Measurements from ENCODE around the gene PRR19.

Gene PRR19

DNA sequence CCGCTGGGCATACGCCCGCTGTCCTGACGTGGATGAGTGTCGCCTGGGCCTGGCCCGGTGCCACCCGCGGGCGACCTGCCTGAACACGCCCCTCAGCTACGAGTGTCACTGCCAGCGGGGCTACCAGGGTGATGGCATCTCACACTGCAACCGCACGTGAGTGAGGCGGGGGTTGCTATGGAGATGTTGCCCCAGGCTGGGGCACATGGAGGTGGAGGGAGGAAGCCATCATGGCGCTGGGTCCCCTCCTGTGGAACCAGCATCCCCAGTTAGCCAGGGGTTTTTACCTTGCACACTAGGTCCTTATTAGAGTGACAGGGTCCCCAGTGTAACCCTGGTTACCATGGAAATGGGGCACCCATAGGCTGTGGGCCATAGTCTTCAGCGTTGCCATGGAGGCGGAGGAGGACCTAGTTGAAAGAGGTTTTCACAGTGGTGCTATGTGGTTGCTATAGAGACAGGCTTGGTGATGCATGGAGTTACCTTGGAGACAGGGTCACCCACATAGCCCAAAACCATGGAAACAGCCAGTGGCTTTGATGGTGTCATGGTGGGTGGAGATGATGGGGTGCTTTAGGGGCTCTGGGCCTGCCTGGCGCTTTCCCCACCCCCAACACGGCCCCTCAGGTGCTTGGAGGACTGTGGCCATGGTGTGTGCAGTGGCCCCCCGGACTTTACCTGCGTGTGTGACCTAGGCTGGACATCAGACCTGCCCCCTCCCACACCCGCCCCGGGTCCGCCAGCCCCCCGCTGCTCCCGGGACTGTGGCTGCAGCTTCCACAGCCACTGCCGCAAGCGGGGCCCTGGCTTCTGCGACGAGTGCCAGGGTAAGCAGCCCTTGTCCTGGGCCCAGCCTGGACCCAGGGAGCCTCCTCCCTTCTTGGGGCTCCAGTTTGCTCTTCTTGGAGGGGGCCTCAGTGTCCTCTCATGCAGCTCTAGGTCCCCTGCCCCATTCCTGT is 50.6 kb downstream of the PRR19 start:
- H3K4me3 ChIP-seq (ENCODE audit: low read length) = no peak overlapping the region
- no peaks in the 10 kb centered on the region for H3K79me2 ChIP-seq (ENCODE audit: low read length)
- peaks cover 2% of the 10 kb centered on the region for H3K36me3 ChIP-seq (replicated peaks; ENCODE audit: low read depth, low read length)
- no peaks in the 10 kb centered on the region for H3K27me3 ChIP-seq (ENCODE audit: low read depth, low read length)
- no peaks in the 10 kb centered on the region for H3K9me3 ChIP-seq (ENCODE audit: insufficient read depth, low read length)
- H4K20me1 ChIP-seq (ENCODE audit: insufficient read depth, low read length) = peaks cover 3% of the 10 kb centered on the region; the same call in 1 of the 2 replicates
- H3K9ac ChIP-seq (ENCODE audit: low read length) = no peak overlapping the region
- no peak overlapping the region for H3K4me2 ChIP-seq (ENCODE audit: low read length)
- no peak overlapping the region for H3K27ac ChIP-seq (ENCODE audit: low read length)
- peaks cover 4% of the 10 kb centered on the region; the same call in 1 of the 2 replicates for H3K4me1 ChIP-seq (ENCODE audit: low read length)
- no peak overlapping the region for H2AFZ ChIP-seq (ENCODE audit: low read depth, low read length)
- TF ChIP-seq, protein P1, sequence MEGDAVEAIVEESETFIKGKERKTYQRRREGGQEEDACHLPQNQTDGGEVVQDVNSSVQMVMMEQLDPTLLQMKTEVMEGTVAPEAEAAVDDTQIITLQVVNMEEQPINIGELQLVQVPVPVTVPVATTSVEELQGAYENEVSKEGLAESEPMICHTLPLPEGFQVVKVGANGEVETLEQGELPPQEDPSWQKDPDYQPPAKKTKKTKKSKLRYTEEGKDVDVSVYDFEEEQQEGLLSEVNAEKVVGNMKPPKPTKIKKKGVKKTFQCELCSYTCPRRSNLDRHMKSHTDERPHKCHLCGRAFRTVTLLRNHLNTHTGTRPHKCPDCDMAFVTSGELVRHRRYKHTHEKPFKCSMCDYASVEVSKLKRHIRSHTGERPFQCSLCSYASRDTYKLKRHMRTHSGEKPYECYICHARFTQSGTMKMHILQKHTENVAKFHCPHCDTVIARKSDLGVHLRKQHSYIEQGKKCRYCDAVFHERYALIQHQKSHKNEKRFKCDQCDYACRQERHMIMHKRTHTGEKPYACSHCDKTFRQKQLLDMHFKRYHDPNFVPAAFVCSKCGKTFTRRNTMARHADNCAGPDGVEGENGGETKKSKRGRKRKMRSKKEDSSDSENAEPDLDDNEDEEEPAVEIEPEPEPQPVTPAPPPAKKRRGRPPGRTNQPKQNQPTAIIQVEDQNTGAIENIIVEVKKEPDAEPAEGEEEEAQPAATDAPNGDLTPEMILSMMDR (IDR thresholded peaks at IDR 0.05; ENCODE audit: low read depth, low read length) = no peak
- no peak for TF ChIP-seq EZH2phosphoT487 (IDR thresholded peaks at IDR 0.05; ENCODE audit: low read depth)

DNA sequence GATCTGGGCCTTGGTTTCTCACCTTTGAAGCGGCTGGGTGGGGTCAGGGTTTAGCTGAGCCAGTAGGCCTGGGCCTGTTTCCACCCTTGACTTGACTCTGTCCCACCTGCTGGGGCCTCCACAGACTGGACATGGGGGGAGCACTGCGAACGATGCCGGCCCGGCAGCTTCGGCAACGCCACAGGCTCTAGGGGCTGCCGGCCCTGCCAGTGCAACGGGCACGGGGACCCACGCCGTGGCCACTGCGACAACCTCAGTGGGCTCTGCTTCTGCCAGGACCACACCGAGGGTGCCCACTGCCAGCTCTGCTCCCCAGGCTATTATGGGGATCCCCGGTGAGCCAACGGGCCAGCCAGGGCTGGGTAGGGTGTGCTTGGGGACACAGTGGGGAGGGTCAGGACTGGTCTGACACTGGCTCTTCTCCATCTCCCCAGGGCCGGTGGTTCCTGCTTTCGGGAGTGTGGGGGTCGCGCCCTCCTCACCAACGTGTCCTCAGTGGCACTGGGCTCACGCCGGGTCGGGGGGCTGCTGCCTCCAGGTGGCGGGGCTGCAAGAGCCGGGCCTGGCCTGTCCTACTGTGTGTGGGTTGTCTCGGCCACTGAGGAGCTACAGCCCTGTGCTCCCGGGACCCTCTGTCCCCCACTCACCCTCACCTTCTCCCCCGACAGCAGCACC is 51.5 kb downstream of the PRR19 start:
- no peak for TF ChIP-seq EZH2phosphoT487 (IDR thresholded peaks at IDR 0.05; ENCODE audit: low read depth)
- Histone ChIP-seq H3K27me3 (ENCODE audit: low read depth, low read length) (no peaks in the 10 kb centered on the region), H3K36me3 (replicated peaks; ENCODE audit: low read depth, low read length) (peaks cover 4% of the 10 kb centered on the region), H3K4me1 (ENCODE audit: low read length) (peaks cover 5% of the 10 kb centered on the region; the same call in 1 of the 2 replicates), H3K9me3 (ENCODE audit: insufficient read depth, low read length) (no peaks in the 10 kb centered on the region), H4K20me1 (ENCODE audit: insufficient read depth, low read length) (peaks cover 3% of the 10 kb centered on the region; the same call in 1 of the 2 replicates), H3K9ac (ENCODE audit: low read length) (no peak overlapping the region), H3K4me2 (ENCODE audit: low read length) (no peak overlapping the region), H3K27ac (ENCODE audit: low read length) (no peak overlapping the region), H3K79me2 (ENCODE audit: low read length) (no peaks in the 10 kb centered on the region), H2AFZ (ENCODE audit: low read depth, low read length) (no peak overlapping the region), H3K4me3 (ENCODE audit: low read length) (no peak overlapping the region)

DNA sequence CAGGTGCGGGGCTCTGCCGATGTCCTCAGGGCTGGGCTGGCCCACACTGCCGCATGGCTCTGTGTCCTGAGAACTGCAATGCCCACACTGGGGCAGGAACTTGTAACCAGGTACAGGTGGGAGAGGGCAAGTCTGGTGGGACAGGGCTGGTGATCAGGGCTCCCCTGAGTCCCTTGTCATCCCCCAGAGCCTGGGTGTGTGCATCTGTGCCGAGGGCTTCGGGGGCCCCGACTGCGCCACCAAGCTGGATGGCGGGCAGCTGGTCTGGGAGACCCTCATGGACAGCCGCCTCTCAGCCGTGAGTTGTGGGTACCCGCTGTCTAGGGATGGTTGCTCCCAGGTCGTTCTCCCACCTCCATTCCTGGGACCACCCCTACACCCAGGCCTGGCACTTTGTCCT is 54.0 kb downstream of the PRR19 start:
- Histone ChIP-seq H2AFZ (ENCODE audit: low read depth, low read length) (no peak overlapping the region), H3K4me2 (ENCODE audit: low read length) (no peak overlapping the region), H4K20me1 (ENCODE audit: insufficient read depth, low read length) (peaks cover 3% of the 10 kb centered on the region; the same call in 1 of the 2 replicates), H3K9ac (ENCODE audit: low read length) (no peak overlapping the region), H3K79me2 (ENCODE audit: low read length) (no peaks in the 10 kb centered on the region), H3K9me3 (ENCODE audit: insufficient read depth, low read length) (no peaks in the 10 kb centered on the region), H3K36me3 (replicated peaks; ENCODE audit: low read depth, low read length) (peaks cover 7% of the 10 kb centered on the region), H3K27ac (ENCODE audit: low read length) (no peak overlapping the region), H3K4me3 (ENCODE audit: low read length) (no peak overlapping the region), H3K27me3 (ENCODE audit: low read depth, low read length) (no peaks in the 10 kb centered on the region), H3K4me1 (ENCODE audit: low read length) (peaks cover 5% of the 10 kb centered on the region; the same call in 1 of the 2 replicates)
- TF ChIP-seq EZH2phosphoT487 (IDR thresholded peaks at IDR 0.05; ENCODE audit: low read depth) = no peak
- TF ChIP-seq, protein P1 (IDR thresholded peaks at IDR 0.05; ENCODE audit: low read depth, low read length) = no peak

DNA sequence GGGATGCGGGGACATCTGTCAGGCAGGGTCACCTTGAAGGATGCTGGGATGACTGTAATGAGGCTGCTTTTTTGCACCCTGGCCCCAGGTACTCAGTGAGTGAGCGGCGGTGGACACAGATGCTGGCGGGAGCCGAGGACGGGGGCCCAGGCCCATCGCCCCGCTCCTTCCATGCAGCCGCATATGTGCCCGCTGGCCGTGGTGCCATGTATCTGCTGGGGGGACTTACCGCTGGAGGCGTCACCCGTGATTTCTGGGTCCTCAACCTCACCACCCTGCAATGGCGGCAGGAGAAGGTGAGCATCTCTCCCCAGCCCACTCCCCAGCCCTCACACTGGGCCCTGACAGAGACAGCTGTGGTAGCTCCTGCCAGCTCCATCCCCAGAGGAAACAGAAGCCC is 54.8 kb downstream of the PRR19 start:
- H3K4me1 ChIP-seq (ENCODE audit: low read length) = peaks cover 5% of the 10 kb centered on the region; the same call in 1 of the 2 replicates
- H3K4me2 ChIP-seq (ENCODE audit: low read length) = no peak overlapping the region
- TF ChIP-seq EZH2phosphoT487 (IDR thresholded peaks at IDR 0.05; ENCODE audit: low read depth) = no peak
- TF ChIP-seq, protein P1 (IDR thresholded peaks at IDR 0.05; ENCODE audit: low read depth, low read length) = no peak
- no peak overlapping the region for H2AFZ ChIP-seq (ENCODE audit: low read depth, low read length)
- no peaks in the 10 kb centered on the region for H3K27me3 ChIP-seq (ENCODE audit: low read depth, low read length)
- no peaks in the 10 kb centered on the region for H3K79me2 ChIP-seq (ENCODE audit: low read length)
- no peaks in the 10 kb centered on the region for H3K9me3 ChIP-seq (ENCODE audit: insufficient read depth, low read length)
- H3K4me3 ChIP-seq (ENCODE audit: low read length) = no peak overlapping the region
- H4K20me1 ChIP-seq (ENCODE audit: insufficient read depth, low read length) = peaks cover 3% of the 10 kb centered on the region; the same call in 1 of the 2 replicates
- H3K27ac ChIP-seq (ENCODE audit: low read length) = no peak overlapping the region
- H3K9ac ChIP-seq (ENCODE audit: low read length) = no peak overlapping the region
- peaks cover 7% of the 10 kb centered on the region for H3K36me3 ChIP-seq (replicated peaks; ENCODE audit: low read depth, low read length)
